ENCODE data around the gene CHKA.

- TF ChIP-seq CTCF (IDR thresholded peaks at IDR 0.05) (no peak), POLR2A (IDR thresholded peaks at IDR 0.05) (no peak)
These were observed 44.7 kb downstream of the CHKA start for GRCh38 chr11:68076371-68077042.

All from thyroid gland (tissue), 4 donors.